ENCODE measurements around the gene ATP1A1. TPM values are rescaled to one million over a fixed set of nuclear protein-coding genes. Genes with fewer than 3 reads are reported as not detected.

ATP1A1 gene
- total RNA-seq, 1 experiment from 2014 or later: 181 TPM

- Histone ChIP-seq H3K4me1 (ENCODE audit: insufficient read depth, low read length) (peaks cover 43% of the 10 kb centered on the region), H3K36me3 (ENCODE audit: low read depth, low read length) (no peaks in the 10 kb centered on the region), H3K9me3 (ENCODE audit: low read length) (no peaks in the 10 kb centered on the region), H3K4me3 (ENCODE audit: low read length) (no peak overlapping the region), H4K20me1 (ENCODE audit: low read length) (no peaks in the 10 kb centered on the region), H3K27me3 (ENCODE audit: low read length) (no peaks in the 10 kb centered on the region), H3K9me2 (replicated peaks; ENCODE audit: low read length) (no peaks in the 10 kb centered on the region), H3K4me2 (ENCODE audit: low read length) (peak overlapping the region; percentile 42), H3K9ac (ENCODE audit: low read length) (no peak overlapping the region), H3K79me2 (ENCODE audit: low read length) (no peaks in the 10 kb centered on the region), H2AFZ (ENCODE audit: low read length) (no peak overlapping the region), H3F3A (ENCODE audit: low read length, unreplicated experiment) (no peaks in the 10 kb centered on the region), H3K27ac (ENCODE audit: low read length) (peak overlapping the region; percentile 4; the same call in 1 of the 2 replicates)
- CTCF ChIA-PET: interaction anchor here (0.7 kb wide), 1 partner anchor 178 kb away, joined by 3 read pairs; no protein-coding TSS in a partner anchor
- ATAC-seq: peak; percentile 75
- intact Hi-C loops (cut with micrococcal nuclease): loop anchor here (1.0 kb wide), 1 partner anchor 139 kb away; no protein-coding TSS in a partner anchor
- DNase-seq: peak; percentile 83
- BruUV-seq (replicated peaks): no TSS peak
- POLR2A ChIA-PET (ENCODE audit: unreplicated experiment): no interaction called here
- no peak for TF ChIP-seq EZH2 (IDR thresholded peaks at IDR 0.05; ENCODE audit: low read length, unreplicated experiment)
- no peak for TF ChIP-seq EZH2phosphoT487 (IDR thresholded peaks at IDR 0.05; ENCODE audit: borderline replicate concordance, low read length)
- TF ChIP-seq CTCF (conservative IDR thresholded peaks at IDR 0.05; ENCODE audit: low read depth, low read length): no peak
These were observed 13.8 kb upstream of the ATP1A1 start for GRCh38 chr1:116359060-116359830.

- ChIA-PET POLR2A (ENCODE audit: unreplicated experiment) (no interaction called here), CTCF (no interaction called here)
- H3K9me3 ChIP-seq (ENCODE audit: low read length): no peaks in the 10 kb centered on the region
- no peak overlapping the region for H3K27ac ChIP-seq (ENCODE audit: low read length)
- ATAC-seq (no peak), DNase-seq (no peak)
- H3K9ac ChIP-seq (ENCODE audit: low read length): no peak overlapping the region
- no TSS peak for BruUV-seq (replicated peaks)
- intact Hi-C loops (cut with micrococcal nuclease): loop anchor here (1.0 to 5.0 kb wide), 3 partner anchors 125 to 208 kb away; no protein-coding TSS in a partner anchor
- peak overlapping the region; percentile 42; the same call in 1 of the 2 replicates for H3K4me2 ChIP-seq (ENCODE audit: low read length)
- TF ChIP-seq EZH2 (IDR thresholded peaks at IDR 0.05; ENCODE audit: low read length, unreplicated experiment) (no peak), CTCF (conservative IDR thresholded peaks at IDR 0.05; ENCODE audit: low read depth, low read length) (no peak), EZH2phosphoT487 (IDR thresholded peaks at IDR 0.05; ENCODE audit: borderline replicate concordance, low read length) (no peak)
- H3K9me2 ChIP-seq (replicated peaks; ENCODE audit: low read length): no peaks in the 10 kb centered on the region
- no peaks in the 10 kb centered on the region for H3K36me3 ChIP-seq (ENCODE audit: low read depth, low read length)
- H2AFZ ChIP-seq (ENCODE audit: low read length): no peak overlapping the region
- no peak overlapping the region for H3K4me3 ChIP-seq (ENCODE audit: low read length)
- no peaks in the 10 kb centered on the region for H3K79me2 ChIP-seq (ENCODE audit: low read length)
- H3K27me3 ChIP-seq (ENCODE audit: low read length): no peaks in the 10 kb centered on the region
- H3F3A ChIP-seq (ENCODE audit: low read length, unreplicated experiment): no peaks in the 10 kb centered on the region
- no peaks in the 10 kb centered on the region for H4K20me1 ChIP-seq (ENCODE audit: low read length)
- H3K4me1 ChIP-seq (ENCODE audit: insufficient read depth, low read length): peaks cover 43% of the 10 kb centered on the region
These were observed 13.2 kb upstream of the ATP1A1 start for GRCh38 chr1:116359871-116360270.

Data from PC-3 (cell line).